ENCODE measurements around the gene AURKB.

Gene AURKB

GRCh38 chr17:8206536-8206935 lies 3.8 kb downstream of the AURKB start:
- no peak for DNase-seq (ENCODE audit: low spot score)
- POLR2A ChIA-PET (ENCODE audit: low non-redundant PET), result no interaction called here
- TF ChIP-seq, protein P1, sequence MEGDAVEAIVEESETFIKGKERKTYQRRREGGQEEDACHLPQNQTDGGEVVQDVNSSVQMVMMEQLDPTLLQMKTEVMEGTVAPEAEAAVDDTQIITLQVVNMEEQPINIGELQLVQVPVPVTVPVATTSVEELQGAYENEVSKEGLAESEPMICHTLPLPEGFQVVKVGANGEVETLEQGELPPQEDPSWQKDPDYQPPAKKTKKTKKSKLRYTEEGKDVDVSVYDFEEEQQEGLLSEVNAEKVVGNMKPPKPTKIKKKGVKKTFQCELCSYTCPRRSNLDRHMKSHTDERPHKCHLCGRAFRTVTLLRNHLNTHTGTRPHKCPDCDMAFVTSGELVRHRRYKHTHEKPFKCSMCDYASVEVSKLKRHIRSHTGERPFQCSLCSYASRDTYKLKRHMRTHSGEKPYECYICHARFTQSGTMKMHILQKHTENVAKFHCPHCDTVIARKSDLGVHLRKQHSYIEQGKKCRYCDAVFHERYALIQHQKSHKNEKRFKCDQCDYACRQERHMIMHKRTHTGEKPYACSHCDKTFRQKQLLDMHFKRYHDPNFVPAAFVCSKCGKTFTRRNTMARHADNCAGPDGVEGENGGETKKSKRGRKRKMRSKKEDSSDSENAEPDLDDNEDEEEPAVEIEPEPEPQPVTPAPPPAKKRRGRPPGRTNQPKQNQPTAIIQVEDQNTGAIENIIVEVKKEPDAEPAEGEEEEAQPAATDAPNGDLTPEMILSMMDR (conservative IDR thresholded peaks at IDR 0.05; ENCODE audit: low read depth), result no peak
- peak overlapping the region; percentile 58 for H3K27ac ChIP-seq
- CTCF ChIA-PET, result no interaction called here

- DNase-seq (ENCODE audit: low spot score), result no peak
- TF ChIP-seq, protein P1 (conservative IDR thresholded peaks at IDR 0.05; ENCODE audit: low read depth), result no peak
- CTCF ChIA-PET, result interaction anchor here (0.6 kb wide), 1 partner anchor 674 kb away, joined by 4 read pairs; no protein-coding TSS in a partner anchor
- peak overlapping the region; percentile 58 for H3K27ac ChIP-seq
- POLR2A ChIA-PET (ENCODE audit: low non-redundant PET), result no interaction called here
Measured at GRCh38 chr17:8204761-8205555, 5.4 kb downstream of the AURKB start.

DNA sequence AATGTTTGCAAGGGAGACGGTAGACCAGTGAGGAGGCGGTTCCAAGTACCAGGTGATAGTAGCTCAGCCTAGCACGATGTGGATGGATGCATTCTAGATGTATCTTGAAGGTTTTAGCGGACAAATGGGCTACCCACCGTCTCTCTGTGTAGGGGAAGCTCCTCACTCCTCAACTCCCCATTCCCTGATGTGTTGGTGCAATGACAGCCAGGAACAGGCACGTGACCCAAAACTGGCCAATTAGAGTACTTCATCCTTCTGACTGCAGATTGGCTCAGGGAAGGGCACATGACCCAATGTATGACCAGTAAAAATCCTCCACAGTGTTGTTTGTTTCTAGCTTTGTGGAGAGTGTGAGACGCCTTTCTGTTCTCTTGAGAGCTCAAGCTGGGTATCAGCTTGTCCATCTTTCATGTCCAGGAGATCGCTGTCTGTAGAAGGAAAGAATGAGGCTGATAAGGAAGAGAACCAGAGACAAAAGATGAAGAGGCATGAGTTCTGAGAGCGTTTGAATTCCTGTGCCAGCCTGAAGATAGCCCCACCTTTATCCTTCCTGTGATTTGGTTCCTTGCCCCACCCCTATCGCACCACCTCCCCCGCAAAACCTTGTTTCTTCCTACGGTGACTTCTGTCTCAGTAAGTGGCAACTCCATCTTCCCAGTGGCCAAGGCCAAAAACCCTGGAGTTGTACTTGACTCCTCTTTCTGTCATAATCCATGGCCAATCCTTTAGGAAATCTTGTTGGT lies 18.1 kb downstream of the AURKB start:
- H3K27ac ChIP-seq, result peak overlapping the region; percentile 97
- DNase-seq (ENCODE audit: low spot score), result peak; percentile 90
- ChIA-PET POLR2A (ENCODE audit: low non-redundant PET) (interaction anchor here (0.5 to 1.2 kb wide), 4 partner anchors 18 to 1723 kb away, joined by 3 to 5 read pairs (median 4); partner anchors contain the start of gene AURKB), CTCF (no interaction called here)
- TF ChIP-seq, protein P1 (conservative IDR thresholded peaks at IDR 0.05; ENCODE audit: low read depth), result no peak

DNA sequence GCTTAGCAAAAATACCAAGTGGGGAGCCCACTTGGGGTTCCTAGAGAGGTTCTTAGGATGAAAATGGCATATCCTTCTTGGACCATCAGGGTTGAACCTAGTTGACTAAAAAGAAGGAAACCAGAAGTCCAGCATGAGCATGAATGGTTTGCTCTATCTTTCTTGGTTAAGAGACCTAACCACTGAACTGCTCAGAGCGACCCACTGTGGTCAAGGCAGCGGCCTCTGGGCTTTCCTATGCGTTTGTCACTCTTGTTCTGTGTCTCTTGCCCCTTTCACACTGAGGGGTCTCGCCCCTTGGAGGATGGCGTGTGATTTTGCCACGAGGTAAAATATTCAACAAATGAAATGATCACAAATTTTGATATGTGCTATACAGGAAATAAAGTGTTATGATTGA lies 19.9 kb downstream of the AURKB start:
- POLR2A ChIA-PET (ENCODE audit: low non-redundant PET), result no interaction called here
- TF ChIP-seq, protein P1 (conservative IDR thresholded peaks at IDR 0.05; ENCODE audit: low read depth), result no peak
- H3K27ac ChIP-seq, result peak overlapping the region; percentile 97
- CTCF ChIA-PET, result no interaction called here
- no peak for DNase-seq (ENCODE audit: low spot score)

GRCh38 chr17:8189711-8190477 lies 20.5 kb downstream of the AURKB start, which contains the start of gene BORCS6:
BORCS6 (minus strand) TSS chr17:8190180; CDS start chr17:8190140, 40 bp downstream.
- TF ChIP-seq, protein P1 (conservative IDR thresholded peaks at IDR 0.05; ENCODE audit: low read depth), result peak; percentile 24
- H3K27ac ChIP-seq, result peak within 1 kb of the TSS; percentile 97
- peak; percentile 97 for DNase-seq (ENCODE audit: low spot score)
- ChIA-PET CTCF (interaction anchor here (0.6 to 0.7 kb wide), 2 partner anchors 52 to 170 kb away, joined by 3 to 4 read pairs; no protein-coding TSS in a partner anchor), POLR2A (ENCODE audit: low non-redundant PET) (no interaction called here)

Measured in RWPE1 (cell line).